Caco-2 (cell line): ENCODE results near the gene BAHCC1. TPM values are rescaled to one million over a fixed set of nuclear protein-coding genes. Genes with fewer than 3 reads are reported as not detected.

Source experiments
- BruUV-seq: library from RNA; stranded (reverse); fragments of 400-500 nt; replicated peaks from 2 replicates; lab custom pipeline; 2021; lab: Mats Ljungman, UMichigan
- CTCF ChIA-PET: fragments of 300-600 bp; sonication (Branson Sonifier 250); formaldehyde crosslinking; loops from one replicate; lab custom pipeline; 2022; ENCODE audit warnings: antibody characterized with exemption; lab: Charles Lee
- POLR2A ChIA-PET: fragments of 300-600 bp; sonication (Branson Sonifier 250); formaldehyde crosslinking; loops from one replicate; lab custom pipeline; 2022; ENCODE audit warnings: antibody characterized with exemption; lab: Charles Lee
- DNase-seq, 2 experiments: peaks; one replicate each; pipeline versions ENCODE4 v3.0.0 to v3.0.0-alpha.2; 2020 to 2022
- H3K27me3 ChIP-seq: replicated peaks from 2 replicates; pipeline ENCODE4 v1.6.0; 2011; ENCODE audit warnings: low read length; ENCODE audit not compliant: control insufficient read depth, insufficient read depth
- H3K36me3 ChIP-seq: 2 replicates; pipeline ENCODE4 v1.5.1; 2011; ENCODE audit warnings: low read length; ENCODE audit not compliant: control insufficient read depth, insufficient read depth
- H3K4me1 ChIP-seq: fragments of 250-450 bp; sonication (Bioruptor Pico); 2 replicates; pipeline ENCODE4 v1.5.1; 2020; ENCODE audit warnings: mild to moderate bottlenecking
- H3K4me3 ChIP-seq: 2 replicates; pipeline ENCODE4 v1.5.1; 2011; ENCODE audit warnings: low read depth, mild to moderate bottlenecking, control low read depth, low read length
- H3K9me3 ChIP-seq: fragments of 250-450 bp; sonication (Bioruptor Pico); 2 replicates; pipeline ENCODE4 v1.5.1; 2020; ENCODE audit warnings: mild to moderate bottlenecking, moderate library complexity
- H3K27ac Mint-ChIP-seq: one replicate; pipeline ENCODE4 v1.8.0; 2022; ENCODE audit warnings: mixed read lengths; ENCODE audit not compliant: unreplicated experiment
- H3K27me3 Mint-ChIP-seq: one replicate; pipeline ENCODE4 v1.8.0; 2022; ENCODE audit warnings: mixed read lengths; ENCODE audit not compliant: insufficient read depth, unreplicated experiment
- H3K36me3 Mint-ChIP-seq: one replicate; pipeline ENCODE4 v1.8.0; 2022; ENCODE audit warnings: mild to moderate bottlenecking, mixed read lengths; ENCODE audit not compliant: insufficient read depth, unreplicated experiment
- H3K4me1 Mint-ChIP-seq: one replicate; pipeline ENCODE4 v1.8.0; 2022; ENCODE audit warnings: low read depth, mixed read lengths; ENCODE audit not compliant: unreplicated experiment
- H3K4me3 Mint-ChIP-seq: one replicate; pipeline ENCODE4 v1.8.0; 2022; ENCODE audit warnings: mild to moderate bottlenecking, moderate library complexity, mixed read lengths; ENCODE audit not compliant: unreplicated experiment
- H3K9me3 Mint-ChIP-seq: one replicate; pipeline ENCODE4 v1.8.0; 2022; ENCODE audit warnings: mixed read lengths; ENCODE audit not compliant: unreplicated experiment
- intact Hi-C: fragments of 100-400 bp; cut with micrococcal nuclease; formaldehyde crosslinking; loops from one replicate; pipeline ENCODE4 v1.10.0; 2022; ENCODE audit not compliant: unreplicated experiment
- total RNA-seq: library from RNA; stranded (reverse); gene quantifications from 2 replicates; pipeline ENCODE4 v1.2.3, GENCODE V29; 2022
- TF ChIP-seq, protein P1 (sequence below), 2 experiments: fragments of 200-600 bp in 1 of 2; IDR thresholded peaks; 1 replicate in 1 of 2; 2 replicates in 1 of 2; pipeline versions ENCODE4 v1.5.1 to v1.8.0; 2011 to 2022; ENCODE audit warnings: antibody characterized with exemption in 1 of 2, control low read depth in 1 of 2, inconsistent platforms in 1 of 2, low read depth in 1 of 2, low read length in 1 of 2, mild to moderate bottlenecking in 1 of 2, moderate library complexity in 1 of 2; ENCODE audit not compliant: insufficient read depth in 1 of 2, severe bottlenecking in 1 of 2, unreplicated experiment in 1 of 2

Gene BAHCC1
- total RNA-seq, 1 experiment from 2014 or later, result 10.2 TPM

DNA sequence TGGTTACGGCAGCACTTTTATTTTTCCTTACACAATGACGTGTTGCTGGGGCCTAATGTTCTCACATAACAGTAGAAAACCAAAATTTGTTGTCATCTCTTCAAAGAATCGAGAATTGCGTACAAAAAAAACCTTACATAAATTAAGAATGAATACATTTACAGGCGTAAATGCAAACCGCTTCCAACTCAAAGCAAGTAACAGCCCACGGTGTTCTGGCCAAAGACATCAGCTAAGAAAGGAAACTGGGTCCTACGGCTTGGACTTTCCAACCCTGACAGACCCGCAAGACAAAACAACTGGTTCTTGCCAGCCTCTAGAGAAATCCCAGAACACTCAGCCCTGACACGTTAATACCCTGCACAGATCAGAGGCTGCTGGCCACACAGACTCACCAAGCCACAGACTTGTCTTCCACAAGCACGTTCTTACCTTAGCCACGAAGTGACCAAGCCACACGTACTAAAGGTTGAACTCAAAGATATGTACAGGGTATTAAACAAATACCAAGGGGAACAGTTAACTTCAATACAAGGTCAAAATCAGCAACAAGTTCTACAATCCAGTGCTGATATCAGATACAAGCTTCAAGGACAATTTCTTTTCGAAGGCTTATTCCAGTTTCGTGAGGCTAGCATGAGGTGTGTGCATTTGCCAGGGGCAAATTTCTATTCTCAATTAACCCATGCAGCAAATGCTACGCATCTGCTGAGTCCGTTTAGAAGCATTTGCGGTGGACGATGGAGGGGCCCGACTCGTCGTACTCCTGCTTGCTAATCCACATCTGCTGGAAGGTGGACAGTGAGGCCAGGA, 114.9 kb downstream of the BAHCC1 start:
- H3K27me3 Mint-ChIP-seq, result no peaks in the 10 kb centered on the region
- H3K4me1 ChIP-seq, result peaks cover 22% of the 10 kb centered on the region
- no peaks in the 10 kb centered on the region for H3K9me3 ChIP-seq
- CTCF ChIA-PET, result interaction anchor here (0.6 kb wide), 1 partner anchor 200 kb away, joined by 3 read pairs; no protein-coding TSS in a partner anchor
- H3K9me3 Mint-ChIP-seq, result no peaks in the 10 kb centered on the region
- H3K27me3 ChIP-seq, result no peaks in the 10 kb centered on the region
- H3K4me3 ChIP-seq, result peak overlapping the region; percentile 72
- POLR2A ChIA-PET, result interaction anchor here (1.0 kb wide), 1 partner anchor 9 kb away, joined by 4 read pairs; no protein-coding TSS in a partner anchor
- peaks cover 86% of the 10 kb centered on the region for H3K36me3 Mint-ChIP-seq
- intact Hi-C loops, result loop anchor here (10.0 kb wide), 1 partner anchor 115 kb away; the partner anchor contains the start of gene BAHCC1
- no TSS peak for BruUV-seq
- H3K4me3 Mint-ChIP-seq, result peak overlapping the region; percentile 92
- peak overlapping the region; percentile 77 for H3K27ac Mint-ChIP-seq
- TF ChIP-seq, protein P1, sequence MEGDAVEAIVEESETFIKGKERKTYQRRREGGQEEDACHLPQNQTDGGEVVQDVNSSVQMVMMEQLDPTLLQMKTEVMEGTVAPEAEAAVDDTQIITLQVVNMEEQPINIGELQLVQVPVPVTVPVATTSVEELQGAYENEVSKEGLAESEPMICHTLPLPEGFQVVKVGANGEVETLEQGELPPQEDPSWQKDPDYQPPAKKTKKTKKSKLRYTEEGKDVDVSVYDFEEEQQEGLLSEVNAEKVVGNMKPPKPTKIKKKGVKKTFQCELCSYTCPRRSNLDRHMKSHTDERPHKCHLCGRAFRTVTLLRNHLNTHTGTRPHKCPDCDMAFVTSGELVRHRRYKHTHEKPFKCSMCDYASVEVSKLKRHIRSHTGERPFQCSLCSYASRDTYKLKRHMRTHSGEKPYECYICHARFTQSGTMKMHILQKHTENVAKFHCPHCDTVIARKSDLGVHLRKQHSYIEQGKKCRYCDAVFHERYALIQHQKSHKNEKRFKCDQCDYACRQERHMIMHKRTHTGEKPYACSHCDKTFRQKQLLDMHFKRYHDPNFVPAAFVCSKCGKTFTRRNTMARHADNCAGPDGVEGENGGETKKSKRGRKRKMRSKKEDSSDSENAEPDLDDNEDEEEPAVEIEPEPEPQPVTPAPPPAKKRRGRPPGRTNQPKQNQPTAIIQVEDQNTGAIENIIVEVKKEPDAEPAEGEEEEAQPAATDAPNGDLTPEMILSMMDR (IDR thresholded peaks at IDR 0.05; ENCODE audit: insufficient read depth in 1 of 2, low read depth in 1 of 2, low read length in 1 of 2, severe bottlenecking in 1 of 2, unreplicated experiment in 1 of 2), result no peak
- peak in 1 of 2 experiments; percentile 38 for DNase-seq
- peaks cover 14% of the 10 kb centered on the region for H3K36me3 ChIP-seq
- H3K4me1 Mint-ChIP-seq, result peaks cover 26% of the 10 kb centered on the region

DNA sequence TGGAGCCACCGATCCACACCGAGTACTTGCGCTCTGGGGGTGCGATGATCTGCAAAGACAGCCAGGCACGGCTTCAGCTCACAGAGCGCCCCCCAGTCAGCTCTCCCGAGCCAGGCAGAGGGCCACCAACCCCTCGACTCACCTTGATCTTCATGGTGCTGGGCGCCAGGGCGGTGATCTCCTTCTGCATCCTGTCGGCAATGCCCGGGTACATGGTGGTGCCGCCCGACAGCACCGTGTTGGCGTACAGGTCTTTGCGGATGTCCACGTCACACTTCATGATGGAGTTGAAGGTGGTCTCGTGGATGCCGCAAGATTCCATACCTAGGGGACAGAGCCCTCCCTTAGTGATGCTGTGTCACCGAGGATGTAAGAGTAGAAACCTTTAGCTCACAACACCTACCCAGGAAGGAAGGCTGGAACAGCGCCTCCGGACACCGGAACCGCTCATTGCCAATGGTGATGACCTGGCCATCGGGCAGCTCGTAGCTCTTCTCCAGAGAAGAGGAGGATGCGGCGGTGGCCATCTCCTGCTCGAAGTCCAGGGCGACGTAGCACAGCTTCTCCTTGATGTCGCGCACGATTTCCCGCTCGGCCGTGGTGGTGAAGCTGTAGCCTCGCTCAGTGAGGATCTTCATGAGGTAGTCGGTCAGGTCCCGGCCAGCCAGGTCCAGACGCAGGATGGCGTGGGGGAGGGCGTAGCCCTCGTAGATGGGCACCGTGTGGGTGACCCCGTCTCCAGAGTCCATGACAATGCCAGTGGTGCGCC, 115.7 kb downstream of the BAHCC1 start:
- Mint-ChIP-seq H3K36me3 (peaks cover 92% of the 10 kb centered on the region), H3K27ac (peak overlapping the region; percentile 77), H3K4me3 (peak overlapping the region; percentile 92)

More for the DNA sequence above, 115.7 kb downstream of the BAHCC1 start:
- Histone ChIP-seq H3K27me3 (no peaks in the 10 kb centered on the region), H3K4me1 (peaks cover 28% of the 10 kb centered on the region), H3K4me3 (peak overlapping the region; percentile 72), H3K36me3 (peaks cover 14% of the 10 kb centered on the region), H3K9me3 (no peaks in the 10 kb centered on the region)
- DNase-seq, result peak in 1 of 2 experiments; percentile 46
- no peaks in the 10 kb centered on the region for H3K27me3 Mint-ChIP-seq
- POLR2A ChIA-PET, result interaction anchor here (1.0 kb wide), 1 partner anchor 8 kb away, joined by 4 read pairs; no protein-coding TSS in a partner anchor
- no peaks in the 10 kb centered on the region for H3K9me3 Mint-ChIP-seq
- peaks cover 26% of the 10 kb centered on the region for H3K4me1 Mint-ChIP-seq
- CTCF ChIA-PET, result no interaction called here
- intact Hi-C loops, result loop anchor here (10.0 kb wide), 1 partner anchor 116 kb away; the partner anchor contains the start of gene BAHCC1
- no TSS peak for BruUV-seq
- TF ChIP-seq, protein P1 (IDR thresholded peaks at IDR 0.05; ENCODE audit: insufficient read depth in 1 of 2, low read depth in 1 of 2, low read length in 1 of 2, severe bottlenecking in 1 of 2, unreplicated experiment in 1 of 2), result no peak
